HG02884 (cell line): ENCODE data around the gene PPIE.
"Not testable (repeated sequence)": the region's sequence is repeated elsewhere in the genome, so short reads cannot be mapped to it uniquely, and the experiment has no call there.

ENCODE experiments used
- ATAC-seq: cut with Tn5 transposase; IDR thresholded peaks from one replicate; pipeline ENCODE4 v1.9.1; 2021; ENCODE audit warnings: mild to moderate bottlenecking, moderate library complexity; ENCODE audit not compliant: unreplicated experiment

PPIE gene

DNA sequence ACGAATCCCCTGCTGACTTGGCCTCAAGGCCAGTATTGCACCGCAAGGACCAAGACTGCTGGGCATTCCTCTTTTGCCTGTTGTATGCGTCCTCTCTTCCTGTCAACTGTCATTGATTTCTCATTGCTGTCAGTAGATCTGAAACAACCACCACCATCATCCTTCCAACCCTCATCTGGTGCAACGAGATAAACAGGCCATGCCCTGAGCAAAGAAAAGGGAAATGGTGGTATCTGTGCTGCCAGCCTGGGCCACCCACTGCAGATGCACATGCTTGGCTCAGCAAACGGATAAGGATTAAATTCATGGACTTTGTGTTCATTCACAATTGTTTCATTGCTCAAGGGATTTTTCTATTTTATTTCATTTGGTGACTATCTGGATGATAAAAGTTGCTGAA is 18.8 kb downstream of the PPIE start:
- ATAC-seq, result no peak

DNA sequence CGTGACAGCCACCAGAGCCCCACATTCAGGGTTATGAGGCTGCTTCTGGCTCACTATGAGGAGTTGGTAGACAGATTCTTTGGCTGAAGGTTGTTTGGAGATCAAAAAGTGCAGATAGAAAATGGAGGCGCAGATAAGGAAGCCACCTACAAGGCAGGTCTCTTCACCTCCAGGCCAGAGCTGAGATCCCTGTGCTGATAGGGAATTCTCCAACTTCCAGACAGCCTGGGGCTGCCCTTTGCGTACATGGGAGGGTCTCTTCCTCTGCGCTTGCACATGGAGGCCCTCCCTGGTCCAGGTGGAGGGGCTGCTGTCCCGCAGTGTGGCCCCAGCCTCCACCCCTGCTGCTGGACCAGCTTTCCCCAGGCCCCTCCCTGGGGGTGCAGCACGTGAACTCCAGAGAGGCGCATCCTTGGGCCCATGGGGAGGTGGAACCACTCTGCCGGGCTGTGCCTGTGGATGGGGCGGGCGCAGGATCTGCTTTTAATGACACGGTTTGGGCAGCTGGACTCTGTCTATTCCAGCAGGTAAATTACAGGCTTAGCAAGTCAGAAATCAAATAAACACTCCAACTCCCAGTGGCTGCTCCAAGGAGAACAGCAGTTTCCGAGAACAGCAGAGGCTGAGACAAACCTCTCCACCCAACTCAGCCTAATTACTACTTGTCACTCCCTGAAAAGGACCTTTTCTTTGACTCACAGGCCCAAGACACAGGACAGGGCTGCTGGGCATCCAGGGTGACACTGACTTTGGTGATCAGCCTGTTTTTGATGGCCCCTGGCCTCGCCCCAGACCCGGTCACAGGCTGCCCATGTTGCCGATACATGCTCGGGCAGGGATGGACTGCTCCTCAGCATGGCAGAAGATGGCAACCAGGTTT is 20.1 kb downstream of the PPIE start:
- ATAC-seq, result no peak

DNA sequence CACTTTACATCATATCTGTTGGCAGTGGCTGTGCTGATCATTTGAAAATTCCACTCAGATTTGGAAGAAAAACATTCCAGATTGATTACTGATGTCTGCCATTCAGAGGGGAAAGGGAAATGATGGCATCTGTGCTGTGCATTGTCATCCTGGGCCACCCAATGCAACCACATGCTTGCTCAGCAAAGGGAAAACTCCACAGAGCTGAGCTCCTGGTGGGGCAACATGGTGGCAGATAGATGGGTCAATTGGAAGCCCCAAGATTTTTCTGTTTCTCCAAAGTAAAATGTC is 20.7 kb downstream of the PPIE start:
- no peak for ATAC-seq

DNA sequence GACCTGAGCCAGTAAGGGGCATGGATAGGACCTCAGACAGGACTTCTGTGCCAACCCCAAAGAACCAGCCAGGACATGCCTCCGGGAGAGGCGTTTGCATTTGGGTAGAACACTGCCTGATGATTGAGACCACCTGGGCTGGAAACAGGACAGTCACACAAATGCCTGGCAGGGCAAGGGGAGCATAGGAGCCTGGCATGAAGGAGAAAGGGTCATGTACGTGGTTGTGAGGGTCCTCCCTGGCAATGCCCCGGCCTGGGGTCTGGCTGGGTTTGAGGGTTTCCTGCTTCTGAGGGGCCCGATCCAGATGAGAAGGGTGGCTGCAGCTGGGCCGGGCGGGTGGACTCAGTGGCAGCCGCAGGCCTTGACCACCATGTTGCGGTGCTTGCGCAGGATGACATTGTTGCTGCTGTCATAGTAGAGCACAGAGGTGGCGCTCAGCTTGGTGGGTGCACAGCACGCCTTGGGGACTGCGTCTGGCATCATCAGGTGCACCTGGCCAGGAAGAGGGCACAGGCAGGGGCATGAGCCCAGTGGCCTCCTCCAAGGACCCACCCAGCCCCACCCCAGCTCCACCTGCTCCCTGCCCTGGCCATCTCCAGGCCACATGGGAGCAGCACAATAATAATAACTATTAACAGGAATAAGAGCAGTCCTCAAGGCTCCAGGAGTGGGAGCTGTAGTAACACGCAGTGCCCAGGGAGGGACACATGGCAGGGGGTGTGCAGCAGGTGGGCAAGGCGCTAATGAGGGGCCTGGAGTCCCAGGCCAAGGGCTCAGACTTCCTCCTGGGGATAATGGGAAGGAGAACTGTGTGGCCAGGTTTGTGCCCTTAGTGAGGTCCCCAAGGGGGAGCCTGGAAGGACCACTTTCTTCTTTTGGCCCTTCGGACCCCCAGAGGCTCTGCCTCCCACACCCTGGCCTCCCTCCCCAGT is 21.7 kb downstream of the PPIE start:
- ATAC-seq, result no peak

DNA sequence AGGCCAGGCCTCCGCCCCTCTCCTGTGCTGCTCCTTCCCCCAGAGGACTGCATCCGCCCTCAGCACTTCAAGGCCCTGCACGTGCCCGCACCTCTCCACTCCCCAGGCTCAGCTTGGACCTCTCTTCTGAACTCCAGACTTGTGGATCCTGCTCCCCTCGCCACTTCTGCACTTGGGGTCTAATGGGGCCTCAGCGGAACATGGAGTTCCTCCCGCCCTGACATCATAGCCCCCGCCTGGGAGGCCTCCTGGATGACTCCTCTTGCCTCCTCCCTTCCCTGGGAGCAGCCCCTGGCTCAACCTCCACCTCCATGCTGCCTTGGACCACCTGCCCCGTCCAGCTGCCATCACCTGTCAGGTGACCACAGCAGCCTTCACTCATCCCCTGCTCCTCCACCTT is 22.3 kb downstream of the PPIE start:
- ATAC-seq, result no peak

DNA sequence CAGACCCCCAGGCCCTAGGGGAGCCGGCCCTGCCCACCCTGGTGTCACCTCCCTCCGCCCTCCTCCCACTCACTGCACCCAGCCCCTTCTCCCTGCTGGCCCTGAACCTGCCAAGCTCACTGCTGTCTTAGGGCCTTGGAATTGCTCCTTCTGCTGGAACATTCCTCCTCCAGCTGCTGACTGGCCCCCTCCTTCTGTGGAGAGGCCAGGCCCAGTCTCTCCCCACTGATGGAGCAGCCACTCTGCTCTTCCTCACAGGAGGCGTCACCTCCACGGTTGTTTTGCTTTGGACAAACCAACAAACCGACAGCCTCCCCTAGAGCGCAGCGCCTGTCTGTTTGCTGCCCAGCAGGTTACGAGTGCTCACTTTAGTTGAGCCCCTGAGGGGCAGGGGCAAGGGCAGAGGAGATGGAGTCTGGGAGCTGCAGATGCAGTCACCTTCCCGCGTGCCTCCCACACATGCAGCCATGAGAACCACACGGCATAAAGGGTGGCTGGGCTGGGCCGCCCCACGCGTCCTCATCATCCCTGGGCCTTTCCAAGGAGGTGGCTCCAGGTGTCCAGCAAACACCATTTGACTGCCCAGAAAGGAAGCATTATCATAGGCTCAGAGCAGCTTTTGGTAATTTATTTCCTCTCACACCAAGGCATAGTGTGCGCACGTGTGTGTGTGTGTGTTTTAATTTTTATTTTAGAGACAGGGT is 23.0 kb downstream of the PPIE start:
- no peak for ATAC-seq

DNA sequence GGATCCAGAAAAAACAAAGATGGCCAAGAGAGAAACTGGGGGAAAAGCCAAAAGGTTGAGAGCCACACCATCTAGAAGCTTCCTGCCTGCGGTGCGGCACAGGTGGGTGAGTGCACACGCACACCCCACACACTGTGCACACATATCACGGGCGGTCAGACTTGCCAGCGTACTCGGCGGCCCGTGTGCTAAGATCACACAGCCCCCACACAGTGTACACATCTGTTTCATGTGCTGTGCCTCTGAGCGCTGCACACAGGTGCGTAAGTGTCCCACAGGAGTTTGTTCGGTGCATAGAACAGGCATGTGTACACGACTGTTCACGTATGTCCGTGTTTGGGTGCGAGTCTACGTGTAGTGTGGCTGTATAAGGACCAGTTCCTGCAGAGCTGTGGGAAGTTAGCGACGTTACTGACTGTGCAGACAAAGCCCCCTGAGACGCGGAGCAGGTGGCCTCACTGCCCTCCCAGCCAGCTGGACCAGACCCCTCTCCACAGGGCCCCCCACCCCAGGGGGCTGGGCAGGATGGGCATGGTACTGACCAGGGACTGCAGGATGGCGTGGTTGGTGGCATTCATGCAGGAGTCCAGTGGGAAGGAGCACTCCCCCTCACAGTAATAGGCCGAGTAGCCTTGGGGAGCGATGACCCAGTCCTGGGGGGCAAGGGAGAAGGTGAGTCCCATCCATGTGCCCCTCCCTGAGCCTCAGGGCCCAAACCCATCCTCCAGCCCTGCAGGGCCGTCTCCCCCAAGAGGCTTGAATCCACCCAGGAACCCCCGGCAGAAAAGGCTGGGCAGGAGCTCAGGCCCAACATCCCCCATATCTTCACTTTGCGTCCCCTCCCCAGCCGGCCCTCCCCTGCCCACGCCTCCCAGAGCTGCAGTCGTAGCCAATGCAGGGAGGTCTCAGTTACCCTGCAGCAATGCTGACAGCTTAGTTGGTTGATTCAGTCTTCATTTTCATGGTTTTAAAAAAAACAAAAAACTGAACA is 24.2 kb downstream of the PPIE start:
- ATAC-seq, result no peak

DNA sequence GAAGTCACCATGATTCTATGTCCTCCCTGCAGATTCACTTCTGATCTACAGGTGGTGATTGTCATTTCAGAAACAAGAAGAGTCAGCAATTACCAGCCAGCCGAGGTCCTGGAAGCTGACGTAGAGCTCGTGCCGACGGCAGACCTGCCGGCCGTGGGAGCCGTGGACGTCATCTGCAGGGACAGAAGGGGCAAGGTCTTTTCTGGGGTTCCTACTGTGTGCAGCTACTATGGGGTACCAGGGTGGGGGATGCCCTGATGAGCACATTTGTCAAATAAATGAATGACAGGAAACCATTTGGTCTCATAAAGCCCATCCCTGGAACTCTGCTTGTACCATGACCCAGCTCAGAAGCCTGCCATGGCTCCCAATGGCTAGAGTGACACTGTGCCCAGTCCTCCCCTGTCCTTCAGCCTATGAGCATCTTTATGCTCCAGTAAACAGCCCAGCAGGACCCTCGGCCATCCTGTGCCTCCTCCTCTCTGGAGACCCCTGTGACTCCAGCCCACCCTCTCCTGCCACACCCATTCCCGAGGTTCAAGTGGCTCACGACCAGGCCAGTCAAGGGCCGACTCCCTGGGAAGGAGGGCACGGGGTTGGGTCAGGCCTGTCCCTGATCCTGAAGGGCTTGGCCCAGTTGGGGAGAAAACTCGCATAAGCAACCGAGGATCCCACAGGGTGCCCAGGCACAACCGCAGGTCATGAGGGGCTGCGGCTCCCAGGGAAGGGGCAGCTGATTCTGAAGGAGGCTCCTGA is 25.1 kb downstream of the PPIE start:
- not testable (repeated sequence) for ATAC-seq

DNA sequence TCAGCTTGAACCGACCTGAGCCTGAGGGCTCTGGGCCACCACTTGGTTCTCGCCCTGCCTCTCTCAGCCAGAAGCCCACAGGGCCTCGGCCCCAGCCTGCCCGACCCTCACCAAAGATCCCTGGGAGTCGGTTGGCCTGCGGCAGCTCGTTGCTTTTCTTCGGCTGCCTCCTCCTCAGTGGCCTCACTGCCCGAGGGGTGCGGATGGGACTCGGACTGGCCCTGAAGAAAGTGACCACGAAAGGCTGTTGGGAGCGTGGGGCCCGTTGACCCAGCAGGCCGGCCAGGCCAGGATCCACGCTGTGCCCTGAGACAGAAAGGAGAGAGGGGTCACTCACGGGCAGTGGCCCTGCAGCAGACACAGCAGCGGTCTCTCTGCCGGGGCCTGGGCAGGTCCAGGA is 25.8 kb downstream of the PPIE start:
- not testable (repeated sequence) for ATAC-seq

DNA sequence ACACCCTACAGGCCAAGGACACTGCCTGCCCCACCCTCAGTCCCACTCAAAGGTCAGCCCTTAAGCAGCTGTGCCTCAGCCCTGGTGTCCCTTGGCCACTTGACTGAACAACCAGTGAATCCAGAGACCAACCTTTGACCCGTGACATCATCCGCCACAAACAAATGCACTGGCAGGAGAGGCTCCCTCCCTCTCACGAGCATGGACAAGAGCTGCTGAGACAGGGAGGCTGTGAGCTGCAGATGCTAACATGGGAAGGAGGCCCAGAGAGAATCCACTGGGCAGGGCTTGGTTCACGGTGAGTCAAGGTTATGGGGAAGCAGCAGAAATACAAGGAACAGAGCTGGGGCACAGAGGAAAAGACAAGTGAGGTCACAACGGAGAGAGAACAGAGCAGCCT is 27.8 kb downstream of the PPIE start:
- not testable (repeated sequence) for ATAC-seq

DNA sequence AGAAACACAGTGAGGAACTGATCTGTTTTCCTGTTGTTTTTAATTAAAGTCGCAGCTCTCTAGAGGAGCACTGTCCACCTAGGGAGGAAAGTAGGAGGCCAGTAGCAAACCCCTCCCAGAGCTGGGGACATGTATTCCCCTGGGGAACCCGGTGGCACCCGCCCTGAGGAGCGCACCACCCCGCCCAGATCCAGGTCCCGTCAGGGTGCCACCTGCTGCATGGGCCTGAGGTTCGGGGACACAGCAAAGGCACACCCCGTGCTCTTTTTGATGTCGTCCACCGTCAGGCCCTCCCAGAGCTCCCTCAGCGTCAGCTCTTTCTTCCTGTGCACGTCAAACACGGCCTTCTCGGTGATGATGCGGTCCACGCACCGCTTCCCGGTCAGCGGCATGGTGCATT is 30.8 kb downstream of the PPIE start:
- ATAC-seq, result not testable (repeated sequence)

DNA sequence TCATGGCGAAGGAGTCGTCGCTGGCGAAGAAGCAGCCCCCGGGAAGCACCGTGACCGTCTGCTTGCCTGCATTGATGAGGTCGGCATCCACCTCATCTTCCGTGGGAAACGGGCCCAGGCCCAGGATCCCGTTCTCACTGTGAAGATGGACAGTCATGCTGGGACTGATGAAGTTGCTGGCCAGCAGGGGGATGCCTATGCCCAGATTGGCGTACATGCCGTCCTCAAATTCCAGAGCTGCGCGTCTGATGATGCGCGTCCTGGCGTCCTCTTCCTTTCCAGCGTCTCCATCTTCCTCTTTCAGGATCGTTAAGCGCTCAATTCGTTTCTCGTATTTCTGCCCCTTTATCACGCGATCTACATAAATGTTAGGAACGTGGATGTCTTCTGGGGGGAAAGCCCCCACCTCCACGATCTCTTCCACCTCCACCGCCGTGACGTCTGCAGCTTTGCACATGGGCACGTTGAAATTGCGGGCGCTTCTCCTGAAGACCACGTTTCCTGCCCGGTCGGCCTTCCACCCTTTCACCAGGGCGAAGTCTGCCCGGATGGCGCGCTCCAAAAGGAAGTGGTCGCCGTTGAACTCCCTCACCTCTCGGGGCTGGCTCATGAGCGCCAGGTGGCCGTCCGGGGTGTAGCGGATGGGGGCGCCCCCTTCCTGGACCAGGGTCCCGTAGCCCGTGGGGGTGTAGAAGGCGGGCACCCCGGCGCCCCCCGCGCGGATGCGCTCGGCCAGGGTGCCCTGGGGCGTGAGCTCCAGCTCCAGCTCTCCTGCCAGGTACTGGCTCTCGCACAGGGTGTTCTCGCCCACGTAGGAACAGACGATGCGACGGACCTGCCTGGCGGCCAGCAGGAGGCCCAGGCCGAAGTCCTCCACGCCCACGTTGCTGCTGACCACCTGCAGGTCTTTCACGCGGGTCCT is 31.7 kb downstream of the PPIE start:
- ATAC-seq, result not testable (repeated sequence)

DNA sequence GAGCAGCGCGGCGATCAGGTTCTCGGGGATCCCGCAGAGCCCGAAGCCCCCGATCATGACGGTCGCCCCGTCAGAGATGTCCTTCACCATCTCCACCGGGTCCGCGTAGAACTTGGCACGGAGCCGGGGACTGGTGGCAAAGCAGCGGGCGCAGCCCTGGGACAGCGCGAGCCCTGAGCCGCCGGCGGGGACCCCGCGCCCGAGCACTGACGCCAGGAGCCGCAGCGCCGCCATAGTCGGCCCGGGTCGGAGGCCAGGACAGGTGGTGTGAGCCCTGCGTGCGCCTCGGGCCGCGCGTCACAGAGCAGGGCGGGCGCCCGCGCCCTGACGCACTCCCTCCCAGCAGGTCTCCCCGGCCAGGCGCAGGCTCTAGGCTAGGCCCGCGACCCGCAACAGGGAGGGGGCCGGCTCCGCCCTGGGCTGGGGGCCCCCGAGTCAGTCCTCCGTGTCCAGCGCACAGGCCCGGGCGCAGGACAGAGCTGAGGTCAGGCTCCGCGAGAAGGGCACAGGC is 32.4 kb downstream of the PPIE start, which contains the start of gene OXCT2:
OXCT2 (minus strand) TSS at position 327 of the 511 bp plus-strand sequence; CDS start at position 234, 93 bp downstream.
- ATAC-seq, result not testable (repeated sequence)

DNA sequence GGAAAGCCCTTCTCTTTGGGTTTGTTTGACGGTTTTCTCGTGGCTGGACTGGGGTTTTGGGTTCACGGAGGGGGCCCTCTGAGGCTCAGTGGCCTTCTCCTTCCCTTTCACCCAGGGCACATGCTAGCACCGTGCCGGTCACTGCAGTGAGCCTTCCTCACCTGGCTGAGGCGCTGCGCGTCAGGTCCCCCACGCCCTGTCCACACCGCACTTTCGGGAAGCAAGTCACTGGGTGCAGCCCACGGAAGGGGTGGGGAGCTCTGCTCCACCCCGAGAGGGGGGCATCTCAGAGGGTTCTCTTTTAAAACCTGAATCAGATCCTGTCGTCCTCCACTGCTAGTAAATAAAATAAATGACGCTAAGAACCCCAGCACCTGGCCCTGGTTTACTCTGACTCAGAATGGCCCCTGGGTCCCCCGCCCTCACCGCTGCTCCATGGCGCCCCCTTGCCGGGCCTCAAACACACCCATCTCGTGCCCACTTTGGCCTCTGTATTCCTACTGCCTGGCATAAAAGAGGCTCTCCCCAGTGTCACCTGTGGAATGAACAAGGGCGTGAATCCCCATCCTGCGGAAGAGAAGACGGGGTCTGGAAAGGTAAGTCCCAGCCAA is 34.8 kb downstream of the PPIE start:
- not testable (repeated sequence) for ATAC-seq

DNA sequence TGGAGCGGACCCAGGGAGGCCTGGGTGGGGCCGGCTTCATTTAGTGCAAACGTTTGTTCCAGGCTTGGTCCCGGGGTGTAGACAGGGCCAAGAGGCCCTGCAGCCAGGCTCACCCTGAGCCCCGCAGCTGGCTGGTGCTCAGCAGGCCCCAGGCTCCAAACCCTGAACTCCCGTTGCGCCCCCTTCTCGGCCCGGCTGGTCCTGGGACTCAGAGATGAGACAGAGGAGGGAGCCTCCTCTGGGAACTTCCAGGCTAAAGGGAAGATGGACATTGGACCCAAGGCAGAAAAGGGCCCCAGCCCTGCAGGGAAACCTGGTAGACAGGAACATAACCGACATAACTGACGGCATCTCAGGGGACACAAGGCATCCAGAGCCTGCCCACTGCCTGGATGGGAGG is 36.5 kb downstream of the PPIE start:
- not testable (repeated sequence) for ATAC-seq

DNA sequence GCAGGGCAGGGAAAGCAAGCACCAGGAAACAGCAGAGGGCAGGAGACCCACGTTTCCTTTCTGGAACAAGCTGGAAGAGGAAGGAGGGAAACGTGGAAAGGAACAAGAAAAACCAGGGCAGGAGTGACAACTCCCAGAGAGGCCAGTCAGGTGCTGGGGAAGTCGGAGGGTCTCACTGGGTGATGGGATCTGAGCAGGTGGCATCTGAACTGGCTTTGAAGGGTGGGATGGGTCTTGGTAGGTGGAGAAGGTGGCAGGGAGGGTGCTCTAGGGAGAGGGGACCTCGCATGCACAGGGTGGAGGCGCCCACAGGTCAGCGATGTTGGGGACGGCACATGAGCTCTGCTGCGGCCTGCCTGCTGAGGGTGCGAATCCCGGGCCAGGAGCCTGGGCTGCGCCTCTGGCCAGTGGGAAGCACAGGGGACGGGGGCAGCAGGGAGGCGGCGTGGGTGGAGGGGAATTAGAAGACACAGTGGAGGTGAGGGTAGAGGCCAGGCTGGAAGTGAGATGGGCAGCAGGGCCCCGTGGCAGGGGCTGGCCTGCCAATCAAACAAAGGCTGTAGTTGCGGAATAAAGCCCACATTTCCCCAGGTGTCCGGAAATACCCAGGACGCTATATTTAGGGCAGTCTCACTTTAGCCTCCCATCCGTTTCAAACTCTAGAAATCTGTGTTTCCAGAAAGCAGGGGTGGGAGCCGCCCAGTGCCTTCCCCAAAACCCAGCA is 37.2 kb downstream of the PPIE start:
- ATAC-seq, result not testable (repeated sequence)

DNA sequence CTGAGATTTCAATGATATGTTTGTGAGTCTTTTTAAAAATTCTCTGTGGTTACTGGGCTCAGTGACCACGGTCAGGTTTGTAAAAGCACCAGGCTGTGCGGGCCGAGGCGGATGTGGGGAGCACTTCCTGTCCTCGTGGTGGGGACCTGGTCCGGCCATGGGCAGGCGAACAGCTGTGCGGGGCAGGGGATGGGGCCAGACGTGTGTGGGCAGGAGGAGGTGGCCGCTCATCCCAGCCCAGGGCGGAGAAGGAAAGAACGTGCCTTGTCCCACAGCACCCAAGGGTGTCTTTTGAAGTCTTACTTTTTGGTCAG is 37.7 kb downstream of the PPIE start:
- no peak for ATAC-seq
